IMR-90 (cell line): ENCODE data around the gene SARS1. TPM values are rescaled to one million over a fixed set of nuclear protein-coding genes. Genes with fewer than 3 reads are reported as not detected.
A peak's percentile ranks its signal among the peaks of the same experiment; 100 is the strongest.

Experiments used
- ATAC-seq: fragments of 200-7000 bp; cut with Tn5 transposase; 2 replicates; pipeline ENCODE4 v1.9.1; 2020; ENCODE audit warnings: low read depth, mild to moderate bottlenecking, moderate library complexity
- BruUV-seq: library from RNA; stranded (reverse); fragments of 400-500 nt; replicated peaks from 2 replicates; lab custom pipeline; 2021; lab: Mats Ljungman, UMichigan
- CTCF ChIA-PET: fragments of 300-600 bp; formaldehyde crosslinking; extraction: SDS; loops from one replicate; lab custom pipeline; 2021; ENCODE audit warnings: antibody characterized with exemption; lab: Yijun Ruan, JAX
- POLR2A ChIA-PET: fragments of 300-600 bp; sonication (Branson Sonifier 250); formaldehyde crosslinking; loops from one replicate; lab custom pipeline; 2022; ENCODE audit warnings: antibody characterized with exemption; ENCODE audit not compliant: unreplicated experiment; lab: Charles Lee
- DNase-seq: peaks from one replicate; pipeline ENCODE4 v3.0.0; 2013
- H2AFZ ChIP-seq: replicated peaks from 2 replicates; pipeline ENCODE3; 2013; ENCODE audit warnings: low read length, mild to moderate bottlenecking; ENCODE audit not compliant: poor library complexity
- H2AK5ac ChIP-seq: 2 replicates; pipeline ENCODE4 v1.6.1; 2013; ENCODE audit warnings: low read depth, low read length, inconsistent platforms
- H2AK9ac ChIP-seq: replicated peaks from 2 replicates; pipeline ENCODE3; 2013; ENCODE audit warnings: mild to moderate bottlenecking, low read depth, low read length, moderate library complexity; ENCODE audit not compliant: poor library complexity
- H2BK120ac ChIP-seq: 2 replicates; pipeline ENCODE4 v1.6.1; 2013; ENCODE audit warnings: low read depth, low read length, inconsistent platforms
- H2BK15ac ChIP-seq: 3 replicates; pipeline ENCODE4 v1.6.1; 2013; ENCODE audit warnings: low read depth, low read length, inconsistent platforms
- H2BK20ac ChIP-seq: 2 replicates; pipeline ENCODE4 v1.6.1; 2013; ENCODE audit warnings: low read depth, mild to moderate bottlenecking, inconsistent platforms, low read length, moderate library complexity
- H2BK5ac ChIP-seq: 2 replicates; pipeline ENCODE4 v1.6.1; 2013; ENCODE audit warnings: mild to moderate bottlenecking, low read depth, low read length, inconsistent platforms; ENCODE audit not compliant: poor library complexity, severe bottlenecking
- H3K14ac ChIP-seq: replicated peaks from 2 replicates; pipeline ENCODE4 v1.6.1; 2013; ENCODE audit warnings: low read depth, low read length, inconsistent platforms
- H3K18ac ChIP-seq: 2 replicates; pipeline ENCODE4 v1.6.1; 2013; ENCODE audit warnings: low read depth, low read length, control low read depth
- H3K23ac ChIP-seq: 2 replicates; pipeline ENCODE4 v1.6.1; 2013; ENCODE audit warnings: low read depth, low read length, inconsistent platforms
- H3K27ac ChIP-seq: 2 replicates; pipeline ENCODE4 v1.5.1; 2013; ENCODE audit warnings: mild to moderate bottlenecking, control low read depth, low read length; ENCODE audit not compliant: insufficient read depth
- H3K27me3 ChIP-seq: 2 replicates; pipeline ENCODE4 v1.6.1; 2013; ENCODE audit warnings: low read length; ENCODE audit not compliant: control insufficient read depth, insufficient read depth
- H3K36me3 ChIP-seq: 2 replicates; pipeline ENCODE4 v1.6.1; 2013; ENCODE audit warnings: low read length, mixed read lengths; ENCODE audit not compliant: control insufficient read depth, insufficient read depth
- H3K4ac ChIP-seq: 2 replicates; pipeline ENCODE4 v1.6.1; 2013; ENCODE audit warnings: low read depth, low read length, inconsistent platforms
- H3K4me1 ChIP-seq: 2 replicates; pipeline ENCODE4 v1.6.1; 2013; ENCODE audit warnings: low read length, mixed read lengths; ENCODE audit not compliant: control insufficient read depth, insufficient read depth
- H3K4me2 ChIP-seq: 2 replicates; pipeline ENCODE4 v1.6.1; 2013; ENCODE audit warnings: low read depth, mild to moderate bottlenecking, control low read depth, low read length, moderate library complexity
- H3K4me3 ChIP-seq: 2 replicates; pipeline ENCODE4 v1.5.1; 2013; ENCODE audit warnings: low read depth, mild to moderate bottlenecking, control low read depth, low read length, moderate library complexity; ENCODE audit not compliant: insufficient read depth
- H3K56ac ChIP-seq: 2 replicates; pipeline ENCODE4 v1.6.1; 2013; ENCODE audit warnings: low read length, inconsistent platforms; ENCODE audit not compliant: insufficient read depth; ENCODE audit errors: extremely low read depth
- H3K79me1 ChIP-seq, 2 experiments: 2 replicates each; pipeline ENCODE4 v1.6.1; 2013; ENCODE audit warnings: low read length in 2 of 2, inconsistent platforms in 1 of 2, low read depth in 1 of 2
- H3K9ac ChIP-seq: 2 replicates; pipeline ENCODE4 v1.6.1; 2013; ENCODE audit warnings: low read depth, low read length, control low read depth
- H3K9me1 ChIP-seq: 2 replicates; pipeline ENCODE4 v1.6.1; 2013; ENCODE audit warnings: low read length, inconsistent platforms; ENCODE audit not compliant: insufficient read depth
- H3K9me3 ChIP-seq: 2 replicates; pipeline ENCODE4 v1.6.1; 2013; ENCODE audit warnings: low read length; ENCODE audit not compliant: control insufficient read depth, insufficient read depth
- H4K20me1 ChIP-seq: 2 replicates; pipeline ENCODE4 v1.6.1; 2013; ENCODE audit warnings: low read length, inconsistent platforms; ENCODE audit not compliant: insufficient read depth
- H4K5ac ChIP-seq: 2 replicates; pipeline ENCODE4 v1.6.1; 2013; ENCODE audit warnings: mild to moderate bottlenecking, low read depth, low read length, control low read depth
- H4K8ac ChIP-seq, 2 experiments: 2 replicates each; pipeline ENCODE4 v1.6.1; 2013; ENCODE audit warnings: low read depth in 2 of 2, low read length in 2 of 2, control low read depth in 1 of 2, inconsistent platforms in 1 of 2
- H4K91ac ChIP-seq: 2 replicates; pipeline ENCODE4 v1.6.1; 2013; ENCODE audit warnings: low read depth, low read length, inconsistent platforms; ENCODE audit not compliant: insufficient read depth
- BHLHE40 ChIP-seq: fragments of 150-350 bp; IDR thresholded peaks from 2 replicates; pipeline ENCODE4 v1.6.1; 2016; ENCODE audit warnings: mild to moderate bottlenecking, low read depth, low read length
- CEBPB ChIP-seq: IDR thresholded peaks from 2 replicates; pipeline ENCODE4 v1.6.1; 2012; ENCODE audit warnings: low read depth, low read length, improper control_type of control experiment
- CHD1 ChIP-seq: IDR thresholded peaks from 2 replicates; pipeline ENCODE4 v1.6.1; 2012; ENCODE audit warnings: low read depth, low read length, improper control_type of control experiment
- FOS ChIP-seq: fragments of 150-350 bp; IDR thresholded peaks from 2 replicates; pipeline ENCODE4 v1.6.1; 2016; ENCODE audit warnings: low read depth, low read length
- MAFK ChIP-seq: IDR thresholded peaks from 2 replicates; pipeline ENCODE4 v1.6.1; 2012; ENCODE audit warnings: low read depth, low read length, improper control_type of control experiment
- MAZ ChIP-seq: IDR thresholded peaks from 2 replicates; pipeline ENCODE4 v1.6.1; 2012; ENCODE audit warnings: low read depth, mild to moderate bottlenecking, low read length, improper control_type of control experiment, moderate library complexity, borderline replicate concordance
- MXI1 ChIP-seq: IDR thresholded peaks from 2 replicates; pipeline ENCODE4 v1.6.1; 2012; ENCODE audit warnings: low read depth, mild to moderate bottlenecking, low read length, moderate library complexity, borderline replicate concordance
- NFE2L2 ChIP-seq: fragments of 150-350 bp; IDR thresholded peaks from 2 replicates; pipeline ENCODE4 v1.6.1; 2016; ENCODE audit warnings: low read depth, mild to moderate bottlenecking, low read length
- POLR2A ChIP-seq: IDR thresholded peaks from 2 replicates; pipeline ENCODE4 v1.6.1; 2012; ENCODE audit warnings: mild to moderate bottlenecking, low read depth, low read length
- RAD21 ChIP-seq: IDR thresholded peaks from 2 replicates; pipeline ENCODE4 v1.6.1; 2012; ENCODE audit warnings: low read length, improper control_type of control experiment
- RCOR1 ChIP-seq: IDR thresholded peaks from 2 replicates; pipeline ENCODE4 v1.6.1; 2012; ENCODE audit warnings: mild to moderate bottlenecking, low read length, improper control_type of control experiment; ENCODE audit not compliant: insufficient replicate concordance
- RFX5 ChIP-seq: IDR thresholded peaks from 2 replicates; pipeline ENCODE4 v1.8.0; 2012; ENCODE audit warnings: low read depth, mild to moderate bottlenecking, low read length, moderate library complexity
- SMC3 ChIP-seq: fragments of 150-350 bp; IDR thresholded peaks from 2 replicates; pipeline ENCODE4 v1.6.1; 2016; ENCODE audit warnings: low read depth, mild to moderate bottlenecking, antibody characterized with exemption, low read length, moderate library complexity
- WGBS, 2 experiments: methylation state at CpG; one replicate each; pipeline versions ENCODE4 v1.1.5 to v1.1.7; 2013; ENCODE audit warnings: missing lambda C conversion rate in 2 of 2; ENCODE audit not compliant: insufficient read length in 1 of 2; ENCODE audit errors: extremely low coverage in 2 of 2; 5-methylcytosine and 5-hydroxymethylcytosine counted together
- dilution Hi-C: fragments of 300-500 bp; cut with HindIII; formaldehyde crosslinking; loops from one replicate; pipeline ENCODE4 v1.14.3; 2018; ENCODE audit warnings: low sequenced_read_pairs; ENCODE audit not compliant: unreplicated experiment
- in situ Hi-C: fragments of 300-500 bp; cut with MboI; formaldehyde crosslinking; loops from 3 replicates; pipeline ENCODE4 v1.14.3; 2019; ENCODE audit warnings: low sequenced_read_pairs, inconsistent platforms, mixed read lengths
- intact Hi-C: fragments of 100-400 bp; cut with micrococcal nuclease; formaldehyde crosslinking; loops from 2 replicates; pipeline ENCODE4 v1.10.0; 2022
- polyA plus RNA-seq, 3 experiments: library from polyadenylated mRNA; depleted of rRNA; stranded (reverse); fragments of >200 nt; gene quantifications; 2 replicates each; pipeline ENCODE4 v1.2.3, GENCODE V29; 2012; ENCODE audit warnings: low replicate concordance in 1 of 3
- total RNA-seq: library from RNA; depleted of rRNA; stranded (reverse); fragments of >200 nt; gene quantifications from 2 replicates; pipeline ENCODE4 v1.2.3, GENCODE V29; 2012
- TF ChIP-seq, protein P1 (sequence below): conservative IDR thresholded peaks from 2 replicates; pipeline ENCODE4 v1.5.1; 2012; ENCODE audit warnings: mild to moderate bottlenecking, low read depth, low read length, improper control_type of control experiment
- TF ChIP-seq, protein P2 (sequence below): fragments of 150-350 bp; IDR thresholded peaks from 2 replicates; pipeline ENCODE4 v1.6.1; 2016; ENCODE audit warnings: low read depth, mild to moderate bottlenecking, low read length, moderate library complexity, borderline replicate concordance
- TF ChIP-seq, protein P3 (sequence below): fragments of 150-350 bp; IDR thresholded peaks from 2 replicates; pipeline ENCODE4 v1.6.1; 2017; ENCODE audit warnings: mild to moderate bottlenecking, antibody characterized with exemption, low read length, low read depth

The SARS1 gene
- total and polyA plus RNA-seq, 2 of the 4 experiments (the other 2 are of a cell fraction), result 231 to 348 TPM

DNA sequence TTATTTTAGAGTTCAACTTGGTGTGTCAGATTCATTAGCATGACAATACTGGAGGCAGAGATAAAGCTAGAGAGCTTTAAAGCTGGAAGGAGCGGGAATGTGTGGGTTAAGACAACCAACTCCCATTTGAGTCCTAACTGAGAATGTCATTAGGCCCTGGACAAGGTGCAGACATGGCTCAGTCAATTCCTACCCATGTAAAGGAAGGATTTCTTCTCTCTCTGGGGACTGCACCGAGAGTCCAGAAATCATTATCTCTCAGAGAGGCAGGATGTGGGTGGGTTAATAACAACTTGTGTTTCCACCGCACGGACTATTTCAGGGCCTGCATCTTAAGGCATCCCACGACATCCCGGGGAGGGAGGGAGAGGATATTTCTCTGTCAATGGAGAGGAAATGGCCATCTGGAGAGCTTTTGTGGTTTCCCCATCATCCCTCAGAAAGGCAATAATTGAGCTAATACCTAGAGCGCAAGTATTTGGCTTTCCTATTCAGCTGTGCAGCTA is 46.7 kb upstream of the SARS1 start:
- Histone ChIP-seq H3K36me3 (no peaks in the 10 kb centered on the region), H4K8ac (no peak overlapping the region), H2AFZ (peak overlapping the region; percentile 24), H3K4me3 (no peak overlapping the region), H3K14ac (no peak overlapping the region), H3K27me3 (no peaks in the 10 kb centered on the region), H3K9me1 (peaks cover 8% of the 10 kb centered on the region), H3K4me1 (peaks cover 6% of the 10 kb centered on the region), H4K91ac (no peak overlapping the region), H2BK120ac (no peak overlapping the region), H3K27ac (no peak overlapping the region), H2BK20ac (no peak overlapping the region), H4K20me1 (0 out of 2 replicates have a peak, but pooled peaks cover 2% of the 10 kb centered on the region), H3K9me3 (no peaks in the 10 kb centered on the region), H3K56ac (no peak overlapping the region), H2AK9ac (no peak overlapping the region), H3K4me2 (no peak overlapping the region), H3K18ac (no peak overlapping the region), H3K4ac (no peak overlapping the region), H2BK5ac (no peak overlapping the region), H4K5ac (no peak overlapping the region), H2BK15ac (no peak overlapping the region), H3K79me1 (no peaks in the 10 kb centered on the region), H3K9ac (no peak overlapping the region), H2AK5ac (no peak overlapping the region), H3K23ac (no peak overlapping the region)
- CTCF ChIA-PET, result no interaction called here
- dilution Hi-C loops, result no loop called here
- BruUV-seq, result no TSS peak
- DNase-seq, result no peak
- POLR2A ChIA-PET, result no interaction called here
- no peak for ATAC-seq
- in situ Hi-C loops, result no loop called here
- 58% methylated on average over 3 of the region's 7 CpGs; no CpG with 5 or more reads in 1 of the 2 experiments for WGBS, 2 experiments
- intact Hi-C loops, result no loop called here
- TF ChIP-seq CHD1, result no peak
- TF ChIP-seq, protein P1, sequence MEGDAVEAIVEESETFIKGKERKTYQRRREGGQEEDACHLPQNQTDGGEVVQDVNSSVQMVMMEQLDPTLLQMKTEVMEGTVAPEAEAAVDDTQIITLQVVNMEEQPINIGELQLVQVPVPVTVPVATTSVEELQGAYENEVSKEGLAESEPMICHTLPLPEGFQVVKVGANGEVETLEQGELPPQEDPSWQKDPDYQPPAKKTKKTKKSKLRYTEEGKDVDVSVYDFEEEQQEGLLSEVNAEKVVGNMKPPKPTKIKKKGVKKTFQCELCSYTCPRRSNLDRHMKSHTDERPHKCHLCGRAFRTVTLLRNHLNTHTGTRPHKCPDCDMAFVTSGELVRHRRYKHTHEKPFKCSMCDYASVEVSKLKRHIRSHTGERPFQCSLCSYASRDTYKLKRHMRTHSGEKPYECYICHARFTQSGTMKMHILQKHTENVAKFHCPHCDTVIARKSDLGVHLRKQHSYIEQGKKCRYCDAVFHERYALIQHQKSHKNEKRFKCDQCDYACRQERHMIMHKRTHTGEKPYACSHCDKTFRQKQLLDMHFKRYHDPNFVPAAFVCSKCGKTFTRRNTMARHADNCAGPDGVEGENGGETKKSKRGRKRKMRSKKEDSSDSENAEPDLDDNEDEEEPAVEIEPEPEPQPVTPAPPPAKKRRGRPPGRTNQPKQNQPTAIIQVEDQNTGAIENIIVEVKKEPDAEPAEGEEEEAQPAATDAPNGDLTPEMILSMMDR, result no peak
- TF ChIP-seq MAFK, result no peak
- no peak for TF ChIP-seq RCOR1
- TF ChIP-seq MAZ, result no peak
- TF ChIP-seq, protein P2, sequence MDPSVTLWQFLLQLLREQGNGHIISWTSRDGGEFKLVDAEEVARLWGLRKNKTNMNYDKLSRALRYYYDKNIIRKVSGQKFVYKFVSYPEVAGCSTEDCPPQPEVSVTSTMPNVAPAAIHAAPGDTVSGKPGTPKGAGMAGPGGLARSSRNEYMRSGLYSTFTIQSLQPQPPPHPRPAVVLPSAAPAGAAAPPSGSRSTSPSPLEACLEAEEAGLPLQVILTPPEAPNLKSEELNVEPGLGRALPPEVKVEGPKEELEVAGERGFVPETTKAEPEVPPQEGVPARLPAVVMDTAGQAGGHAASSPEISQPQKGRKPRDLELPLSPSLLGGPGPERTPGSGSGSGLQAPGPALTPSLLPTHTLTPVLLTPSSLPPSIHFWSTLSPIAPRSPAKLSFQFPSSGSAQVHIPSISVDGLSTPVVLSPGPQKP, result no peak
- no peak for TF ChIP-seq POLR2A
- no peak for TF ChIP-seq CEBPB
- no peak for TF ChIP-seq NFE2L2
- TF ChIP-seq RAD21, result no peak
- no peak for TF ChIP-seq RFX5
- TF ChIP-seq, protein P3, sequence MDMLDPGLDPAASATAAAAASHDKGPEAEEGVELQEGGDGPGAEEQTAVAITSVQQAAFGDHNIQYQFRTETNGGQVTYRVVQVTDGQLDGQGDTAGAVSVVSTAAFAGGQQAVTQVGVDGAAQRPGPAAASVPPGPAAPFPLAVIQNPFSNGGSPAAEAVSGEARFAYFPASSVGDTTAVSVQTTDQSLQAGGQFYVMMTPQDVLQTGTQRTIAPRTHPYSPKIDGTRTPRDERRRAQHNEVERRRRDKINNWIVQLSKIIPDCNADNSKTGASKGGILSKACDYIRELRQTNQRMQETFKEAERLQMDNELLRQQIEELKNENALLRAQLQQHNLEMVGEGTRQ, result no peak
- TF ChIP-seq MXI1, result no peak
- TF ChIP-seq SMC3, result no peak
- no peak for TF ChIP-seq BHLHE40
- TF ChIP-seq FOS, result no peak
